Sigmoid colon (tissue), 4 donors: ENCODE data around the gene ABAT.

Source experiments
- EP300 ChIP-seq, 4 donors: sonication (generic); formaldehyde crosslinking; IDR thresholded peaks; one replicate each; pipeline ENCODE4 v1.6.1; 2017; ENCODE audit warnings: antibody characterized with exemption in 4 of 4
- POLR2AphosphoS5 ChIP-seq, 4 donors: sonication (generic); formaldehyde crosslinking; IDR thresholded peaks; one replicate each; pipeline ENCODE4 v1.6.1; 2017; ENCODE audit warnings: antibody characterized with exemption in 4 of 4
- TF ChIP-seq, protein P1 (sequence below), 4 experiments: fragments of 450-650 bp in 3 of 4; fragments of 200-600 bp in 1 of 4; IDR thresholded peaks; one replicate each; pipeline ENCODE4 v1.5.1; 2016 to 2019; ENCODE audit warnings: antibody characterized with exemption in 4 of 4, mild to moderate bottlenecking in 3 of 4, moderate library complexity in 2 of 4

GRCh38 chr16:8822403-8822802, 148.0 kb downstream of the ABAT start:
- TF ChIP-seq POLR2AphosphoS5 (IDR thresholded peaks at IDR 0.05) (no peak), EP300 (IDR thresholded peaks at IDR 0.05) (no peak)
- TF ChIP-seq, protein P1, sequence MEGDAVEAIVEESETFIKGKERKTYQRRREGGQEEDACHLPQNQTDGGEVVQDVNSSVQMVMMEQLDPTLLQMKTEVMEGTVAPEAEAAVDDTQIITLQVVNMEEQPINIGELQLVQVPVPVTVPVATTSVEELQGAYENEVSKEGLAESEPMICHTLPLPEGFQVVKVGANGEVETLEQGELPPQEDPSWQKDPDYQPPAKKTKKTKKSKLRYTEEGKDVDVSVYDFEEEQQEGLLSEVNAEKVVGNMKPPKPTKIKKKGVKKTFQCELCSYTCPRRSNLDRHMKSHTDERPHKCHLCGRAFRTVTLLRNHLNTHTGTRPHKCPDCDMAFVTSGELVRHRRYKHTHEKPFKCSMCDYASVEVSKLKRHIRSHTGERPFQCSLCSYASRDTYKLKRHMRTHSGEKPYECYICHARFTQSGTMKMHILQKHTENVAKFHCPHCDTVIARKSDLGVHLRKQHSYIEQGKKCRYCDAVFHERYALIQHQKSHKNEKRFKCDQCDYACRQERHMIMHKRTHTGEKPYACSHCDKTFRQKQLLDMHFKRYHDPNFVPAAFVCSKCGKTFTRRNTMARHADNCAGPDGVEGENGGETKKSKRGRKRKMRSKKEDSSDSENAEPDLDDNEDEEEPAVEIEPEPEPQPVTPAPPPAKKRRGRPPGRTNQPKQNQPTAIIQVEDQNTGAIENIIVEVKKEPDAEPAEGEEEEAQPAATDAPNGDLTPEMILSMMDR (IDR thresholded peaks at IDR 0.05): no peak
